Activated naive CD8-positive, alpha-beta T cell treated with anti-CD3 and anti-CD28 coated beads, Interleukin-2, amount 10 ng/mL, durations not matched to agents 7 days and 5 days (primary cell): ENCODE results near the gene TADA2B. TPM values are rescaled to one million over a fixed set of nuclear protein-coding genes. Genes with fewer than 3 reads are reported as not detected.
A peak's percentile ranks its signal among the peaks of the same experiment; 100 is the strongest.

Experiments
- ATAC-seq: fragments of 150-1000 bp; cut with Tn5 transposase; one replicate; pipeline ENCODE4 v1.10.0; 2021; ENCODE audit warnings: low read depth, moderate library complexity
- POLR2A ChIA-PET: fragments of 350-600 bp; sonication (Branson Sonifier 250); formaldehyde crosslinking; loops from one replicate; lab custom pipeline; 2021; ENCODE audit warnings: antibody characterized with exemption; lab: Charles Lee
- DNase-seq: peaks from one replicate; pipeline ENCODE4 v3.0.0; 2021
- H3K27ac Mint-ChIP-seq: one replicate; pipeline ENCODE4 v1.8.0; 2022; ENCODE audit warnings: mild to moderate bottlenecking, mixed read lengths
- H3K27me3 Mint-ChIP-seq: one replicate; pipeline ENCODE4 v1.8.0; 2022; ENCODE audit warnings: mild to moderate bottlenecking, moderate library complexity, mixed read lengths
- H3K36me3 Mint-ChIP-seq: one replicate; pipeline ENCODE4 v1.8.0; 2021; ENCODE audit warnings: mild to moderate bottlenecking, mixed read lengths
- H3K4me1 Mint-ChIP-seq: one replicate; pipeline ENCODE4 v1.8.0; 2021; ENCODE audit warnings: mixed read lengths
- H3K4me3 Mint-ChIP-seq: one replicate; pipeline ENCODE4 v1.8.0; 2022; ENCODE audit warnings: mild to moderate bottlenecking, moderate library complexity, mixed read lengths
- H3K9me3 Mint-ChIP-seq: one replicate; pipeline ENCODE4 v1.8.0; 2021; ENCODE audit warnings: mixed read lengths
- total RNA-seq, 2 experiments: library from RNA; stranded (reverse); gene quantifications; one replicate each; pipeline ENCODE4 v1.2.3, GENCODE V29; 2021

Gene TADA2B
- total RNA-seq, 2 experiments from 2014 or later: 25.8 to 27.1 TPM

DNA sequence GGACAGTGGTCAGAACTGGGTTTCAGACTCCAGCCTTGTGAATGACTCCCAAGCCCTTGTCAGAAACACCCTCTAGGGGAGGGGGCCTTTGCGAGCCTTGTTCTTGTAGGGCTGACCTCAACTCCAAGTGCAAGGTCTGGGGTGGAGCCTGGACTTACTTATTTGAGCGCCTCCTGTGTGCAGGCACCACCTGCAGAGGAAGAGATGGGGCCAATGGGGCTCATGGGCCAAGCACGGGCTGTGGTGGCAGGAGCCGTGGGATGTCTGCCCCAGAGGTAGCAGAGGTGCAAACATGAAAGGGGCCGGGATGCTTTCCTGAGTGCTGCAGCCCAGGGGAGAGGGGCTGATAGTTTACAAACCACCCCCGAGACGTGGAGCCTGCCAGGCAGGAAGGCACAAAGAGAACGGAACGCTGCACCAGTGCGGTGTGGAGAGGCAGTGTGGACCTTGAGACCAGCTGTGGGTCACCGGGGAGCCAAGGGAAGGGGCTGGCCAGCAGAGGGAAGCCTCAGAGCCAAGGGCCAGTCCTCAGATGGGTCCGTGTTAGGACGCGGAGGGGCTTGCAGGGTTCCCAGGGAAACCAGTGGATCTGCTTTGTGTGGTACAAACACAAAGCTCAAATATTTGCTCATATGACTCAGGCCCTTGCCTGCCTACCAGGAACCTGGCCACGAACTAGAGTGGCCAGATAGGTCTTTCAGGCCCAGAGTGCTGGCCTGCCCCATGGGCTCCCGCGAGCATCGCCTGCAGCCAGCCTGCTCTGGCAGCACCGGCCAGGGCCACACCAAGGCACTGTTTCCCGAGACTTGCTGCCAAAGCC, 8.7 kb upstream of the TADA2B start:
- H3K4me3 Mint-ChIP-seq: no peak overlapping the region
- no peak for DNase-seq
- H3K36me3 Mint-ChIP-seq: peaks cover 6% of the 10 kb centered on the region
- peak; percentile 17 for ATAC-seq
- H3K27ac Mint-ChIP-seq: no peak overlapping the region
- H3K27me3 Mint-ChIP-seq: peaks cover 2% of the 10 kb centered on the region
- H3K4me1 Mint-ChIP-seq: peaks cover 2% of the 10 kb centered on the region
- no peaks in the 10 kb centered on the region for H3K9me3 Mint-ChIP-seq
- POLR2A ChIA-PET: no interaction called here

DNA sequence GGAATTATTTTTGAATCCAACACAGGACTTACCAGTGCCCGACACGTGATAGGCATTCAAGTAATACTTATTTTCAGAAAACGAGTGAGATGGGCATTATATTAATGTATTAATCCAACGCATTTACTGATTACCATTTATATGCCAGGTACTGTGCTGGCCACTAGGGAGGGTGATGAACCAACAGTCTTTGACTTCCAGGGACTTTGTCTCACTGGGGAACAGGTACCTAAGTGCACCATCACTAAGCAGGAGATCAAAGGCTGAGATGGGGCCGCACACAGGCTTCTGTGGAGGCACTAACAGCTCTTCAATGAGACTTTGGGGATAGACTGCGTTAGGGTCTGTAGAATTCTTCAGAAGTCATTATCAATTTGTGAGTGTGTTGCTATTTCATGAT, 5.7 kb upstream of the TADA2B start:
- POLR2A ChIA-PET: interaction anchor here (0.7 to 0.8 kb wide), 2 partner anchors 31 to 63 kb away, joined by 3 read pairs; partner anchors contain the start of gene GRPEL1

DNA sequence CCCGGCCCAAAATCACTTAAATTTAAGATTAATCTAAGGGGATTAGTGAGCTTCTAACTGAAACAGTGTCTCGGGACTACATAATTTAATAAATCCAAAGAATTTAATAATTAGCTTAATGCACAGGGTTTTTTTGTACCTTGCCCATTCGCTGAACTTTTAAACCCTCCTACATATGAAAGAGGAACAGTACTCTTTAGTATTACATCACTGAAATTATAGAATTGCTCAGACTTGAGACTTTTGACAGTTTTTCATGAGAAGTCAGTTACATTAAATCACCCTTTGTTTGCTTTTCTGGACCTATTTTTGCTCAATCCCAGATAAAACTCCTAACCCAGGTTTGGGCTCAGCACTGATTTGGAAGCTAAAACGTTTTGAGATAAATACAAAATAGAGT, 2.4 kb upstream of the TADA2B start:
- ATAC-seq (no peak), DNase-seq (no peak)
- H3K4me3 Mint-ChIP-seq: no peak overlapping the region
- H3K27me3 Mint-ChIP-seq: peaks cover 6% of the 10 kb centered on the region
- no peak overlapping the region for H3K27ac Mint-ChIP-seq
- H3K36me3 Mint-ChIP-seq: no peaks in the 10 kb centered on the region
- peaks cover 25% of the 10 kb centered on the region for H3K4me1 Mint-ChIP-seq
- no peaks in the 10 kb centered on the region for H3K9me3 Mint-ChIP-seq
- POLR2A ChIA-PET: interaction anchor here (0.7 to 8.4 kb wide), 2 partner anchors 27 to 247 kb away, joined by 3 to 101 read pairs; partner anchors contain the start of gene GRPEL1

More for the DNA sequence above, 5.7 kb upstream of the TADA2B start:
- Mint-ChIP-seq H3K27ac (no peak overlapping the region), H3K4me3 (no peak overlapping the region), H3K9me3 (no peaks in the 10 kb centered on the region), H3K36me3 (no peaks in the 10 kb centered on the region), H3K27me3 (peaks cover 8% of the 10 kb centered on the region), H3K4me1 (peaks cover 11% of the 10 kb centered on the region)
- ATAC-seq: no peak
- DNase-seq: no peak

DNA sequence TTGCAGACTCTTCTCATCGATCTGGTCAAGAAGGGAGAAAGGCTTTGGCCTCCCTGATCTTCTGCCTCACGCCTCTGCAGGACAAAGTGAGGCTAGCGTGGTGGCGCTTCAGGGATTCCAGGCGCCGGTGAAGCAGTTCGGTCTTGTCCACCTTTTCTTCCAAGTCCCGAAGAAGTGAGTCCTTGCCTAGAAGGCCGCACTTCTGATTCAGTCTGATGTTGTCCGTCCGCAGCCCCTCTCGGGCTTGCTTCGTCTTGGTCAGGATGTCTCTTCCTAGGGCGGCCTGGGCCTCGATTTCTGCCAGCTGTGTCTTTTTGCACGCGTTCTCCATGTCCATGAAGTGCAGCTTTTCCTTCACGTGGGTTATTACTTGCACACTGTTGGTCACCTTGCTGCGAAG, 1.9 kb upstream of the TADA2B start:
- Mint-ChIP-seq H3K36me3 (no peaks in the 10 kb centered on the region), H3K9me3 (no peaks in the 10 kb centered on the region), H3K27ac (no peak overlapping the region), H3K4me3 (no peak overlapping the region), H3K27me3 (peaks cover 6% of the 10 kb centered on the region), H3K4me1 (peaks cover 25% of the 10 kb centered on the region)
- ATAC-seq (no peak), DNase-seq (no peak)
- POLR2A ChIA-PET: interaction anchor here (2.6 to 8.4 kb wide), 2 partner anchors 26 to 54 kb away, joined by 13 to 101 read pairs; partner anchors contain the start of gene GRPEL1

DNA sequence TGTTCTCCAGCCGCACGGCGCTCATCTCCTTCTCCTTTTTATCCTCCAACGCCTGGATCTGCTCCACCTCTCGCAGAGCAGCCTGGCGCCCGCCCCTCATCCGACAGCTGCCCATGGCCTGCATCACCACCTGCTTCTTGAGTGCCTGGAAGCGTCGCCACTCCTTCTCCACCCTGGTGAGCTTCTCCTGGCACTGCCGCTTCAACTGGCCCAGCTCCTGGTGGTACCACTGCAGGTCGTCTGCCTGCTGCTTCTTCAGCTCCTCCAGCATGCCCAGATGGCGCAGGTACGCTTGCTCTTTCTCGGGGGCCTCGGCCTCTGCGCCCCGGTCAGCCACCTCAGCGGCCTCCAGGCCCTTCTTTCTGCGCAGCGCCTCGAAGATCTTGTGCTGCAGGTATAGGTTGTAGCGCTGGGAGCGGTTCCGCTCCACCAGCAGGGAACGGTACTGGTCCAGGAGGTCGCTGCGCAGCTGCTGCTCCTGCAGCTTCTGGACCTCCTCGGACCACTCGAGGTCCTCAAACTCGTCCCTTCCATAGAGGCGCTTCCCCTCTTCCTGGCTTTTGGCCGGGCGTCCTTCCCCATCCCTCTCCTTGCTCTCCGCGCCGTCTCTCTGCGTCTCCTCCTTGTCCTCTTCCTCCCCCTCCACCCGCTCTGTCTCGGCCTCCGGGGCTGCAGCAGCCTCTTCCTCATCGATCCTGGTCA, 1.2 kb upstream of the TADA2B start:
- POLR2A ChIA-PET: interaction anchor here (1.5 to 8.4 kb wide), 4 partner anchors 26 to 133 kb away, joined by 6 to 101 read pairs (median 10); partner anchors contain the start of genes GRPEL1 and TBC1D14
- peak overlapping the region; percentile 87 for H3K4me3 Mint-ChIP-seq
- H3K27ac Mint-ChIP-seq: peak overlapping the region; percentile 20
- DNase-seq: no peak
- H3K27me3 Mint-ChIP-seq: peaks cover 6% of the 10 kb centered on the region
- H3K36me3 Mint-ChIP-seq: peaks cover 2% of the 10 kb centered on the region
- no peak for ATAC-seq
- H3K4me1 Mint-ChIP-seq: peaks cover 31% of the 10 kb centered on the region
- no peaks in the 10 kb centered on the region for H3K9me3 Mint-ChIP-seq

DNA sequence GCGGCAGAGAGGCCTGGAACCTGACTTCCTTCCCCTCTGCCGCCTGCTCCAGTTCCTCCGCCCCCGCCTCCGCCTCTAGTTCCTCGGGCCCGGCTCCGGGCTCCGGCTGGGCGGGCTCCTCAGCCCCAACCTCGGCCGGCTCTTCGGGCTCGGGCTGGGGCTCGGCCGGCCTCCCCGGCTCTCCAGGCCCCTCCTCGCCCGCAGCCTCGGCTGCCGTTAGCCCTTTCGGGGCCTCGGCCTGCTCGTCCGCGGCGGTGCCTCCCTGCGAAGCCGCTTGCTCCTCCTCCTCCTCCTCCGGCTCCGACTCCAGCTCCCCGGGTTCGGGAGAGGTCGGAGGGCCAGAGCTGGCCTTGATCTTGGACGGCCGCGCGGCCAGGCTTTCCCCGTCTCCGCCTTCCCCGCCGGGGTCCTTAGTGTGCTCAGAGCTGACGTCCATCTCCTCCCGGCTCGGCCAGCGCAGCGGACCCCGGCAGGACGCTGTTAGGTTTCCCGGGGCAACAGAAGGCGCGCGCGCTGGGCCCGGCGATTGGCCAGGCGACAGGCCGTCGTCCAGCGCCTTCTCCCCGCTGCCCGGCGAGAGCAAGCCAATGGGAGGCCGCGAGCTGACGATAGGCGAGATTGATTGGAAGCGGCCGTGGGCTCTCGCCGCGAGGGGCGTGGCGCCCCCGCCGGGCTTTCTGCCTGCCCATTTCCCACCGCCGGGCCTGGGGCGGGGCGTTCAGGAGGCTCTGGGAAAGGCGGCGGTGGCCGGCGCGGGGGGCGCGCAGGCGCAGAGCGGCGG, 479 bp upstream of the TADA2B start:
- Mint-ChIP-seq H3K27ac (peak overlapping the region; percentile 91), H3K4me3 (peak overlapping the region; percentile 96), H3K9me3 (no peaks in the 10 kb centered on the region), H3K4me1 (peaks cover 35% of the 10 kb centered on the region), H3K36me3 (peaks cover 2% of the 10 kb centered on the region), H3K27me3 (peaks cover 6% of the 10 kb centered on the region)
- POLR2A ChIA-PET: interaction anchor here (0.6 to 8.4 kb wide), 11 partner anchors 10 to 402 kb away, joined by 3 to 101 read pairs (median 5); partner anchors contain the start of genes GRPEL1, MRFAP1 and TBC1D14
- ATAC-seq (peak; percentile 85), DNase-seq (peak; percentile 98)

DNA sequence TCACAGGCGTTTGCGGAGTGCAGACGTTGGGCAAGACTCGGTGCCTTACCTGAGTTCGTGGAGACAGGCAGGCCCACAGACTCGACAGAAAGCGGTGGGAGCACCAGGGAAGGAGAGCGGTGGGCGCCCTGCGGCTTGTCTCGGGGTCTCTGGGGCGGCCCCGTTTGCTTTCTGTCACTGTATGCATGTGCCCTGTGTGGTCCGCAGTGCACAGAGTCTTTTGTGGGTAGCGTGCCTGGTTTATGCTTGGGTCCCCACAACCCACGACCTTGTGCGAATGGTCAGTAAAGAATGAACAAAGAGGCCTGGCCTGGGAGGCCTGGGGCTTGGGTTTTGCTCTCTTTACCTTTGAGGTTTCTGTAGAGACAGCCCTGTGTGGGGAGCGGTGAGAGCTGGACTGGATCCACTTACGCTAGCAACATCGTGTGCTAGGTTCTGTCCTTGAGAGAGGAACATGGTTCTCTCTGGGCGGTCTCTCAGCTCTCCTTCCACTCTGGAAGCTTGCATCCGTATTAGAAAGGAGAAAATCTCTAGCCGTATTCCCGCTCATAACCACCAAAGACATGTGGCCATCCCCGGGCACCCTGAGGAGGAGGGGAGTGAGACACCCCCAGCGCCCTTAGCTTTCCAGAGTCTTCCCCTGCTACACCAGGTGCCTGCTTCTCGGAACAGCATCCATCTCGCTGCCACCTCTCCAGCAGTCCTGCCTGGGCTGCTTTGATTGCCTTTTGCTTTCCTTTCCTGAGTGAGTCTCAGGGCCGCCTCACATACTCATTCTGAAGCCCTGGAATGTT, 1.2 kb downstream of the TADA2B start:
- Mint-ChIP-seq H3K4me3 (peak overlapping the region; percentile 88), H3K9me3 (no peaks in the 10 kb centered on the region), H3K27ac (peak overlapping the region; percentile 81), H3K36me3 (peaks cover 2% of the 10 kb centered on the region), H3K4me1 (peaks cover 35% of the 10 kb centered on the region), H3K27me3 (peaks cover 6% of the 10 kb centered on the region)
- no peak for ATAC-seq
- DNase-seq: no peak
- POLR2A ChIA-PET: interaction anchor here (0.6 to 8.4 kb wide), 7 partner anchors 8 to 145 kb away, joined by 3 to 101 read pairs (median 4); partner anchors contain the start of genes GRPEL1 and TBC1D14

DNA sequence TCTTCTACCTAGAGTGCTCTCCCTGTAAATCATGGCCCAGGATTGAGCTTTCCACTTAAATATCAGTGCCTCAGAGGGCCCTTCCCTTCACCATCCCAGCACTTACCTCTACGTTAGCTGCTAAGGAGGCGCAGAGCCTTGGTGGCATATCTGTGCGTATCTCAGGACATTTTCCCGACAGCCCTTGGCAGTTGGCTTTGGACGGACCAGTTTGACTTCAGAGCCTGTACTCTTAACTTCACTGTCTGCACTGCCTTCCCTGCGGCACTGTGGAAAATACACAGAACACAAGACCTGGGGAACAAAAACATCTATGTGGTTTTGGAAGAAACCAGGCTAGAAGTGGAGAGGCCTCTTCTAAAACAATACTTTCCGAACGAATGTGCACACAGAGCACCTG, 2.4 kb downstream of the TADA2B start:
- no peaks in the 10 kb centered on the region for H3K9me3 Mint-ChIP-seq
- no peak overlapping the region for H3K27ac Mint-ChIP-seq
- peak overlapping the region; percentile 58 for H3K4me3 Mint-ChIP-seq
- peaks cover 2% of the 10 kb centered on the region for H3K36me3 Mint-ChIP-seq
- H3K27me3 Mint-ChIP-seq: peaks cover 6% of the 10 kb centered on the region
- DNase-seq (no peak), ATAC-seq (no peak)
- POLR2A ChIA-PET: interaction anchor here (1.4 to 8.4 kb wide), 2 partner anchors 12 to 22 kb away, joined by 4 to 101 read pairs; partner anchors contain the start of gene GRPEL1
- H3K4me1 Mint-ChIP-seq: peaks cover 35% of the 10 kb centered on the region

DNA sequence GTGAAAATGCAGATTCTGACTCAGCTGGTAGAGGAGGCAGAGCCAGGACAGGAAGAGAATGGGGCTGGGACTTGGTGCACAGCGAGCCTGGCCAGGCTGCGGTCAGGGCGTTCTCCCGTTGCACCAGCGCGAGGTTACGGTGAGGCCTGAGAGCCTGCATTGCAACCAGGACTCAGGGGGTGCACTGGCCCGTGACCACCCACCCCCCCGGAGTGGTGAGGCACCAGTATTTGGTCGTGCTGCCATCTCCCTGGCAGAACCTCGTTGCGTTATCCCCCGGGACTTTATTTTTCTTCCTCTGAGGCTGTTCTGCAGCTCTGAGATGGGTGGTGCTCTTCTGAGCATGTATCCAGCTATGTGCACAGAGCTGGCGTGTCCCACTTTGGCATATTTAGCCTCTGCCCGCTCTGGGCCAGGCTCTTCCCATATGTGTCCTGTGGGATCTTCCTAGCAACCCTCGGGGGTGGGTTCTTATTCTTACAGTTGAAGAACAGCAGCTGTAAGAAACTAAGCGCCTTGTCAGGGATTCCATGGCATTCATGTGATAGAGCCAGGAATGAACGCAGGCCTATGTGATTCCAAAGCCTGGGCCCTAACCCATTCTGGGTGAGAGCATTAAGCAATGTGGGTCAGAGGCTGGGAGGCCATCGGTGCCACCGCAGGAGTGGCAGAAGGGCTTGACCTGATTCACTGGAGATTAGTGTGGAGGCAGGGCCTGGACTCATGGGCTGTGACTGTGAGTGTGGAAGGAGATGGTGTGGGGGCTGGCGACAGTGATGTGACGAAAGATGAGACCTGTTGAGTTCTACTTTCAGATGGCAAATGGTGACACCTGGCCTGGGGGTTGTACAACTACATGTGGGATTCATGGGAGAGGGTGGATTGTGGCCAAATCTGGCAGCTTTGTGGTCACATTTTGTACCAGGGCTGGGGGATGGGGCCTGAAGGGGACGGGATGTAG, 3.1 kb downstream of the TADA2B start:
- Mint-ChIP-seq H3K4me3 (no peak overlapping the region), H3K9me3 (no peaks in the 10 kb centered on the region), H3K27me3 (peaks cover 6% of the 10 kb centered on the region), H3K27ac (no peak overlapping the region), H3K4me1 (peaks cover 35% of the 10 kb centered on the region), H3K36me3 (peaks cover 2% of the 10 kb centered on the region)
- DNase-seq: no peak
- POLR2A ChIA-PET: interaction anchor here (1.4 to 8.4 kb wide), 2 partner anchors 11 to 21 kb away, joined by 4 to 101 read pairs; partner anchors contain the start of gene GRPEL1
- no peak for ATAC-seq

DNA sequence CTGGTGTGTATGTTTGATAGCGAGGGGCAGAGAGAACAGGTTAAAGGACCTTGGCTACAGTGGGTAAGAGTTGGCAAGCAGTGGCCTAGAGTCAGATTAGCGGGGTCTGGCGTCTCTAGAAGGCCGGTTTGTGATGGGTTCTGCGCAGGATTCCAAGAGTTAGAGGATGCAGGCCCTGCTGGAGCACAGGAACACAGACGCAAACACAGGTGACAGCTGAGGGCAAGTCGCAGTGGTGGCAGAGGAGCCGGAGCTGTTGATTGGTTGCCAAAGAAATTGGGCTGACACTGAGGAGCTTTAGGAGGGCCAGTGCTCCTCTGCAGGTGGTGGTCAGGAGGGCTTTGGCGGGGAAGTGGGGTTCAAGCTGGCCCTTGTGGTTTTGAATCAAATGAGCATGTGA, 3.8 kb downstream of the TADA2B start:
- Mint-ChIP-seq H3K27me3 (peaks cover 2% of the 10 kb centered on the region), H3K9me3 (no peaks in the 10 kb centered on the region), H3K36me3 (peaks cover 2% of the 10 kb centered on the region), H3K4me1 (peaks cover 29% of the 10 kb centered on the region), H3K4me3 (no peak overlapping the region), H3K27ac (no peak overlapping the region)
- ATAC-seq (no peak), DNase-seq (no peak)
- POLR2A ChIA-PET: interaction anchor here (8.4 kb wide), 1 partner anchor 20 kb away, joined by 101 read pairs; the partner anchor contains the start of gene GRPEL1

DNA sequence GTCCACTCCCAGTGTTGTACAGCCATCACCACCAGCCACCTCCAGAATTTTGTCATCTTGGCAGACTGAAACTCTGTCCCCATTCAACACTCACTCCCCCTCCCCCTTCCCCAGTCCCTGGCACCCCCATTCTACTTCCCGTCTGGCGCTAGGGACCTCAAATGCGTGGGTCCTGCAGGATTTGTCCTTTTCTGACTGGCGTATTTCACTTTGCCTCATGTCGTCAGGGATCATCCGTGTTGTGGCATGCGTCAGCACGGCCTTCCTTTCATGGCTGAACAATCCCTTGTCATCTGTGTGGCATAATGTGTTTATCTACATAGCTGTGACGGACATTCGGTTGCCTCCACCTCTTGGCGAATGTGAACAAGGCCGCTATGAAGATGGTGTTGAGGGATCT, 5.5 kb downstream of the TADA2B start:
- Mint-ChIP-seq H3K9me3 (no peaks in the 10 kb centered on the region), H3K4me1 (peaks cover 34% of the 10 kb centered on the region), H3K27ac (no peak overlapping the region), H3K27me3 (no peaks in the 10 kb centered on the region), H3K36me3 (peaks cover 2% of the 10 kb centered on the region), H3K4me3 (no peak overlapping the region)
- POLR2A ChIA-PET: no interaction called here
- no peak for ATAC-seq
- no peak for DNase-seq
